Measurements from ENCODE around the gene CROCC2. TPM values are rescaled to one million over a fixed set of nuclear protein-coding genes. Genes with fewer than 3 reads are reported as not detected.

CROCC2 gene
- total RNA-seq, 1 donor from 2014 or later = not detected

GRCh38 chr2:240949791-240950705 lies 43.9 kb downstream of the CROCC2 start:
- TF ChIP-seq CTCF (IDR thresholded peaks at IDR 0.05) = no peak
- DNase-seq (ENCODE audit: low spot score) = peak; percentile 81
- Mint-ChIP-seq H3K4me1 (ENCODE audit: low read depth) (no peaks in the 10 kb centered on the region), H3K27ac (ENCODE audit: unreplicated experiment) (no peak overlapping the region), H3K4me3 (ENCODE audit: unreplicated experiment) (no peak overlapping the region), H3K36me3 (ENCODE audit: low read depth) (no peaks in the 10 kb centered on the region), H3K27me3 (ENCODE audit: low read depth) (peaks cover 36% of the 10 kb centered on the region), H3K9me3 (ENCODE audit: low read depth) (no peaks in the 10 kb centered on the region)

GRCh38 chr2:240951045-240951594 lies 45.0 kb downstream of the CROCC2 start:
- no peaks in the 10 kb centered on the region for H3K4me1 Mint-ChIP-seq (ENCODE audit: low read depth)
- DNase-seq (ENCODE audit: low spot score) = no peak
- no peak overlapping the region for H3K4me3 Mint-ChIP-seq (ENCODE audit: unreplicated experiment)
- H3K27me3 Mint-ChIP-seq (ENCODE audit: low read depth) = peaks cover 33% of the 10 kb centered on the region
- no peaks in the 10 kb centered on the region for H3K36me3 Mint-ChIP-seq (ENCODE audit: low read depth)
- no peak overlapping the region for H3K27ac Mint-ChIP-seq (ENCODE audit: unreplicated experiment)
- TF ChIP-seq CTCF (IDR thresholded peaks at IDR 0.05) = no peak
- no peaks in the 10 kb centered on the region for H3K9me3 Mint-ChIP-seq (ENCODE audit: low read depth)

GRCh38 chr2:240952496-240953246 lies 46.5 kb downstream of the CROCC2 start:
- peaks cover 36% of the 10 kb centered on the region for H3K27me3 Mint-ChIP-seq (ENCODE audit: low read depth)
- no peak overlapping the region for H3K4me3 Mint-ChIP-seq (ENCODE audit: unreplicated experiment)
- no peaks in the 10 kb centered on the region for H3K4me1 Mint-ChIP-seq (ENCODE audit: low read depth)
- DNase-seq (ENCODE audit: low spot score) = no peak
- no peaks in the 10 kb centered on the region for H3K36me3 Mint-ChIP-seq (ENCODE audit: low read depth)
- TF ChIP-seq CTCF (IDR thresholded peaks at IDR 0.05) = no peak
- H3K9me3 Mint-ChIP-seq (ENCODE audit: low read depth) = no peaks in the 10 kb centered on the region
- H3K27ac Mint-ChIP-seq (ENCODE audit: unreplicated experiment) = no peak overlapping the region

- Mint-ChIP-seq H3K4me3 (ENCODE audit: unreplicated experiment) (no peak overlapping the region), H3K27ac (ENCODE audit: unreplicated experiment) (no peak overlapping the region), H3K36me3 (ENCODE audit: low read depth) (no peaks in the 10 kb centered on the region), H3K4me1 (ENCODE audit: low read depth) (no peaks in the 10 kb centered on the region), H3K9me3 (ENCODE audit: low read depth) (no peaks in the 10 kb centered on the region), H3K27me3 (ENCODE audit: low read depth) (peaks cover 32% of the 10 kb centered on the region)
- no peak for DNase-seq (ENCODE audit: low spot score)
- TF ChIP-seq CTCF (IDR thresholded peaks at IDR 0.05) = no peak
Measured at GRCh38 chr2:240953426-240954410, 47.6 kb downstream of the CROCC2 start.

All from chondrocyte (in vitro differentiated cells).